Left forelimb (tissue), 1 donor: ENCODE results near the gene SAMD13.

Source experiments
- DNase-seq: peaks from one replicate; pipeline ENCODE4 v3.0.0-alpha.2; 2018; ENCODE audit warnings: low spot score

The SAMD13 gene

GRCh38 chr1:84301004-84301784 lies at the start of gene SAMD13:
SAMD13 (plus strand) TSS chr1:84301708; CDS start chr1:84303235, 1,527 bp downstream.
- DNase-seq: peak; percentile 71

GRCh38 chr1:84253036-84253435 lies 48.5 kb upstream of the SAMD13 start:
- DNase-seq: no peak

GRCh38 chr1:84253891-84254290 lies 47.6 kb upstream of the SAMD13 start:
- no peak for DNase-seq

- DNase-seq: no peak
Measured at GRCh38 chr1:84254703-84255238, 46.7 kb upstream of the SAMD13 start.

GRCh38 chr1:84255582-84255981 lies 45.9 kb upstream of the SAMD13 start:
- no peak for DNase-seq

- DNase-seq: no peak
Measured at GRCh38 chr1:84257617-84258016, 43.9 kb upstream of the SAMD13 start.

GRCh38 chr1:84259376-84259775 lies 42.1 kb upstream of the SAMD13 start:
- DNase-seq: no peak

- DNase-seq: no peak
Measured at GRCh38 chr1:84259989-84260388, 41.5 kb upstream of the SAMD13 start.

- DNase-seq: no peak
Measured at GRCh38 chr1:84260852-84261518, 40.5 kb upstream of the SAMD13 start.

- DNase-seq: no peak
Measured at GRCh38 chr1:84264961-84265360, 36.5 kb upstream of the SAMD13 start.

GRCh38 chr1:84265867-84266266 lies 35.6 kb upstream of the SAMD13 start:
- DNase-seq: no peak

GRCh38 chr1:84266748-84267147 lies 34.8 kb upstream of the SAMD13 start:
- DNase-seq: no peak

GRCh38 chr1:84267476-84267875 lies 34.0 kb upstream of the SAMD13 start:
- DNase-seq: no peak

- DNase-seq: no peak
Measured at GRCh38 chr1:84268346-84268745, 33.2 kb upstream of the SAMD13 start.

GRCh38 chr1:84269306-84269705 lies 32.2 kb upstream of the SAMD13 start:
- DNase-seq: no peak

- no peak for DNase-seq
Measured at GRCh38 chr1:84271441-84272151, 29.9 kb upstream of the SAMD13 start.

- DNase-seq: no peak
Measured at GRCh38 chr1:84272401-84272800, 29.1 kb upstream of the SAMD13 start.

GRCh38 chr1:84277343-84278059 lies 24.0 kb upstream of the SAMD13 start:
- DNase-seq: no peak

- no peak for DNase-seq
Measured at GRCh38 chr1:84278905-84279304, 22.6 kb upstream of the SAMD13 start.

- DNase-seq: no peak
Measured at GRCh38 chr1:84280912-84281311, 20.6 kb upstream of the SAMD13 start.

GRCh38 chr1:84282780-84283333 lies 18.7 kb upstream of the SAMD13 start:
- DNase-seq: no peak

- DNase-seq: no peak
Measured at GRCh38 chr1:84283381-84283780, 18.1 kb upstream of the SAMD13 start.
